Activated CD4-positive, CD25-positive, alpha-beta regulatory T cell (primary cell): ENCODE measurements around the gene GTF2B.
"Not testable (repeated sequence)": the region's sequence is repeated elsewhere in the genome, so short reads cannot be mapped to it uniquely, and the experiment has no call there.

Source experiments
- DNase-seq, 4 experiments: peaks; one replicate each; lab custom pipeline; 2025; lab: John Stamatoyannopoulos, UW

The GTF2B gene, protein sequence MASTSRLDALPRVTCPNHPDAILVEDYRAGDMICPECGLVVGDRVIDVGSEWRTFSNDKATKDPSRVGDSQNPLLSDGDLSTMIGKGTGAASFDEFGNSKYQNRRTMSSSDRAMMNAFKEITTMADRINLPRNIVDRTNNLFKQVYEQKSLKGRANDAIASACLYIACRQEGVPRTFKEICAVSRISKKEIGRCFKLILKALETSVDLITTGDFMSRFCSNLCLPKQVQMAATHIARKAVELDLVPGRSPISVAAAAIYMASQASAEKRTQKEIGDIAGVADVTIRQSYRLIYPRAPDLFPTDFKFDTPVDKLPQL

GRCh38 chr1:88891318-88891950, at the start of gene GTF2B:
GTF2B (minus strand) TSS chr1:88891567; CDS start chr1:88891499, 68 bp downstream.
- DNase-seq = peak; percentile 84 to 89 (median 87)

- not testable (repeated sequence) for DNase-seq
Measured at GRCh38 chr1:88938528-88938927, 47.2 kb upstream of the GTF2B start.

DNA sequence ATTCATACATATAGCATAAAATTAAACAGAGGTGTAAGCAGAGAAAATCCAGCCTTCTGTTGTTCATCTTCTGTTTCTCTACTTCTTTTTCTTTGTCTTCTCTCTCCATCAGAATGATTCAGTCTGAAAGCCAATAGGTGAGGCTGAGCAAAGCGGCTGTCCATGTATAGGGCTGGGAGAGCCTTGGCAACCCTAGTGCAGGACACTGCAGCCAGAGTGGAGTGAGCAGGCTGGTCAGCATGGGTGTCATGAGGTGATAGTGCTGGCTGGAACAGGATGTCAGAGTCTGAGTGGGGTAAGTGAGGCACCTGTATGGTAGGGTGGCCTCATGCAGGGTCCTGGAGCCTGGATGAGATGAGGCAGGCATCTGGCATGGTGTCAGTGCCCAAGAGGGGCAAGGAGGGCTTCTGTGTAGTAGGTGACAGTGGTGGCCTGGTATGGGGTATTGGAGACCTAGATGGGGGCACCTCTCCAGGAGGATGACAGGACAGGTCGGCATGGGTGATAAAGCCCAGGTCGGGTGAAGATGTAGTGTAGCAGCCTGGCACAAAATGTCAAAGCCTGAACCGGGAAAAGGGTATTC, 45.5 kb upstream of the GTF2B start:
- DNase-seq = no peak

DNA sequence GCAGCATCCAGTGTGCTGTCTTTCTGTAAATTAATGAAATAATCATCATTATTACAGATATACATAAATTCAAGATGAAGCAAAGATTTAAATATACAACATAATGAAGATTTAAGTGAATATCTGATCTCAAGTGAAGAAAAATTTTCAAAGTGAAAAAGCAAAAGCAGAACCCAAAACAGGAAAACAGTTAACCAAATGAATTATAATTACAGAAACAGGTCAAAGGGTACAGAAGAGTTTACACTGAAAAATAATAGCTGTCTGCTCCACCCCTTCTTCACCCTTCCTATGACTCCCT, 44.8 kb upstream of the GTF2B start:
- DNase-seq = no peak

DNA sequence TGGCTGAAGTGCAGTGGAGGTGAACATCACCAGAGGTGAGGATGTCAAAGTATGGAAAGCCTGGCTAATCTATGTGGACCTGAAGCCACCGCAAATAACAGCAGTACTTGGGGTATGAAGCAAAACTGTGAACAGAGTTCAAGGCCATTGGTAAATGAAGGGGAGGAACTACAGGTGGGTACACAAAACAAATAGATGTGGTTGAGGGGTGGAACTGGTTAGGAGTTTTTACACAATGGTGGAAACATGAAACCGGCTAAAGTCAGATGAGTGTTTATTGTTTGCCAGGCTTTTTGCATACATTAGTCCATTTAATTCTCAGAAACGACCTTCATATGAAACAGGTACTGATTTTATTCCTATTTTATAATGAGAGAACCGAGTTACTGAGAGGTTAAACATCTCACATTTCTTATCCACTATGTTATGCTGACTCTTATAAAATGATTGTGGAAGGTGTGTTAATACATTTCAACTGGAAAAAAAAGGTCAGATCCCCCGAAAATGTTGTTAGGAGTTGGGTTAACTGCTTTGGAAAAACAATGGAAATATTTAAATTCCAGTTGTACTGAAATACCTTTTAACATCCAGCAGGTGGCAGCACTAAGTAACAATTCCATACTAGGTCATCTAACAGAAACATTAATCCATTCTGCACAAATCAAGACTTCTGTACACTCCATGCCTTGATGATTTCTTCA, 44.3 kb upstream of the GTF2B start:
- no peak for DNase-seq

DNA sequence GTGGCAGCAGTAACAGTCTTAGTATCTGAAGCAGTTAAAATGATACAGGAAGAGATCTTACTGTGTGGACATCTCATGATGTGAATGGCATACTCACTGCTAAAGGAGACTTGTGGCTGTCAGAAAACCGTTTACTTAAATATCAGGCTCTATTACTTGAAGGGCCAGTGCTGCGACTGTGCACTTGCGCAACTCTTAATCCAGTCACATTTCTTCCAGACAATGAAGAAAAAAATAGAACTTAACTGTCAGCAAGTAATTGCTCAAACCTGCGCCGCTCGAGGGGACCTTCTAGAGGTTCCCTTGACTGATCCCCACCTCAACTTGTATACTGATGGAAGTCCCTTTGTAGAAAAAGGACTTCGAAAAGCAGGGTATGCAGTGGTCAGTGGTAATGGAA, 38.8 kb upstream of the GTF2B start:
- DNase-seq = not testable (repeated sequence)

GRCh38 chr1:88923224-88923623, 31.9 kb upstream of the GTF2B start:
- DNase-seq = no peak

DNA sequence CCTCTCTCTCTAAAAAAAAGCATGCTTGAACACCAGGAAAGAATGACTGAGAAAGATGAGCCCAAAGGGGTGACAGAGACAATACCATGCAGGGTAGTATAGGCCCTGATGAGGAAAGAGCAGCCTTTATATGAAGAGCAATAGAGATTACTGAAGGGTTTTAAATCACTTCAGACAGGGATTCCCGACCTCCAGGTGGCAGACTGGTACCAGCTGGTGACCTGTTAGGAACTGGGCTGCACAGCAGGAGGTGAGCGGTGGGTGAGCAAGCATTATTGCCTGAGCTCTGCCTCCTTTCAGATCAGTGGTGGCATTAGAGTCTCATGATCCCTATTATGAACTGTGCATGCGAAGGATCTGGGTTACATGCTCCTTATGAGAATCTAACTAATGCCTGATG, 30.8 kb upstream of the GTF2B start:
- DNase-seq = no peak

DNA sequence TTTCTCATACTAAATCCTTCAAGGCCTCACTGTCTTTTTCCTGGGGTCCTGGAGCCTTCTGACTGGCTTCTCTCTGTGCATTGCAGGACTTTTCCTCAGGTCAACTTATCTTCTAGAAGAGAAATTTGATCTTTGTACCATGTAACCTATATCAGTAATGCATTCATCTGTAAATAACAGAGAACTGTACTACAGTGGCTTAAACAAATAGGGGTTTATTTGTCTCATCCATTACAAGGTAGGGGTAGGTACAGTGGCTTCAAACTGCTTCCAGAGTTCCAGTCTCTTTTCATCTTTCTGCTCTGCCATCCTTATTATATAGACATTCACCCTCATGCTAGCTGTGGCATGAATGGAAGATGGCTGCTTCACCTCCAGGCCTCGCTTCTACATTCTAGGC, 29.5 kb upstream of the GTF2B start:
- DNase-seq = no peak

- DNase-seq = no peak
Measured at GRCh38 chr1:88917321-88918025, 26.1 kb upstream of the GTF2B start.

DNA sequence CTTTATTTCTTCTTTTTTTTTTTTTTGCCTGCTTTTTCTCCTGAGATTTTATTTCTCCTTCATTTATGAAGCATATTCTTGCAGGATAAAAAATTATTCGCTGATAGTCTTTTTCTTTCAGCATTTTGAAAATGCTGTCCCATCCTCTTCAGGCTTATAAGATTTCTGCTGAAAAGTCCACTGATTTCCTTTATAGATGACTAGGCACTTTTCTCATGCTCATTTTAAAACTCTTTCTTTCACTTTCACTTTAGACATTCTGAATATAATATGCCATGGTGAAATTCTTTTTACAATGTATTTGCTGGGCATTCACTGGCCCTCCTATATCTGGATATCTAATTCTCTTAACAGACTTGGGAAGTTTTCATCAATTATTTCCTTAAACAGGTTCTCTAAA, 25.5 kb upstream of the GTF2B start:
- no peak for DNase-seq

- DNase-seq = not testable (repeated sequence)
Measured at GRCh38 chr1:88911800-88912199, 20.4 kb upstream of the GTF2B start.

DNA sequence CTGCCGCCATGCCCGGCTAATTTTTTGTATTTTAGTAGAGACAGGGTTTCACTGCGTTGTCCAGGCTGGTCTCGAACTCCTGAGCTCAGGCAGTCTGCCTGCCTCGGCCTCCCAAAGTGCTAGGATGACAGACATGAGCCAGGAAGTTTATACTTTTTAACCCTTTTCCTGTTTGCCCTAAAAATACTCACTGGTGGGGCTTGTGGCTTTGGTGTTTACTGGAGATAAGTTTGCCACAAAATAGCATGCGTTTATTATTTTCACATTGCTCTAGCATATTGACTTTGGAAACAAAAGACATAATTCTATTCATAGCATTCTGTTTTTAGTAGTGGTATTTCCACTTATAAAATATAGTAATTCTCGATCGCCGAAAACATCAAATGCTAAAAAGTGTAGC, 19.8 kb upstream of the GTF2B start:
- no peak for DNase-seq

DNA sequence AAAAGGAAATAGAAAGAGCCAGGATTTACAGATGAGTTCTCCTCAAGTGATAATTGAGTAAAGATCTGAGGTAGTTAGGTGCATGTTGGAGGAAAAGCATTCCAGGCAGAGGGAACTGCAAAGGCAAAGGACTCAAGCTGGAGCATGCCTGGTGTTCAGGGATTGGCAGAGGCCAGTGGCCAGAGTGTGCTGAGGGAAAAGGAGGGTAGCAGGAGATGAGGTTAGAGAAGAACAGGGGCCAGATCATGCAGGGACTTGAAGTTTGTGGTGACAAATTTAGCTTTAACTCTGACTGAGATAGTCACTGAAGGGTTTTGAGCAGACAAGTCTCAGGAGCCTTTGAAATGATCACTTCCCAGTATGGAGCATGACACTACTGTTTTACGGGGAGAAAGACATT, 19.0 kb upstream of the GTF2B start:
- DNase-seq = no peak

DNA sequence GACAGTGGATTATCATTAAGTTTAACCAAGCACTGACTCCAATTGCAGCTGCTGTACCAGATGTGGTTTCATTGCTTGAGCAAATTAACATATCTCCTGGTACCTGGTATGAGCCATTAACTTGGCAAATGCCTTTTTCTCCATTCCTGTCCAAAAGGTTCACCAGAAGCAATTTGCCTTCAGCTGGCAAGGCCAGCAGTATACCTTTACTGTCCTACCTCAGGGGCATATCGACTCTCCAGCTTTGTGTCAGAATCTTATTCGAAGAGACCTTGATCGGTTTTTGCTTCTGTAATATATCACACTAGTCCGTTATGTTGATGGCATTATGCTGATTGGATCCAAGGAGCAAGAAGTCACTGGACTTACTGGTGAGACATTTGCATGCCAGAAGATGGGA, 9.5 kb upstream of the GTF2B start:
- no peak for DNase-seq

DNA sequence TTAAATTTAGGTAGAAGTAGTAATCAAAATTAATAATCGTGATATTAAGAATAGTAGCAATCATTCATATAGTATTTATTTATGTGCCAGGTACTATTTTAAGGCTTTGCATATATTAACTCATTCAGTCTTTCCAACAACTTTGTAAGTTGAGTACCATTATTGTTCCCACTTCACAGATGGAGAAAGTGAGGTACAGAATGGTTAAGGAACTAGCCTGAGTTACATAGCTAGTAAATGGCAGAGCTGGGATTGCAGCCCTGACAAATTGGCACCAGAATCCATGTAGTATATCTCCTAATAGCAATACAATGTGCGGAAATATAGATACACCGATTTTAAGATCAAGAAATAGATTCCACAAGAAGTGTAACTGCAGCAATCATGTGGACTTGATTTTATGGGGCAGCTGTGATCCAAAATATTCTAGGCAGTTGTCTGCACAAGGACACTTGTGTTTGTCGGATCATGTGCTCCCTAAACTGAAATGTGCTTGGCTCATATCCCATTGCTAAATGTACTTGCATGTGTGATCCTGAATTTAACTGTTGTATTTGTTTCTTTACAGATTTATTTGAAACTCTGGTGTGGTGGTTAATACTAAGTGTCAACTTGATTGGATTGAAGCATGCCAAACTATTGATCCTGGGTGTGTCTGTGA, 5.8 kb upstream of the GTF2B start:
- DNase-seq = no peak

DNA sequence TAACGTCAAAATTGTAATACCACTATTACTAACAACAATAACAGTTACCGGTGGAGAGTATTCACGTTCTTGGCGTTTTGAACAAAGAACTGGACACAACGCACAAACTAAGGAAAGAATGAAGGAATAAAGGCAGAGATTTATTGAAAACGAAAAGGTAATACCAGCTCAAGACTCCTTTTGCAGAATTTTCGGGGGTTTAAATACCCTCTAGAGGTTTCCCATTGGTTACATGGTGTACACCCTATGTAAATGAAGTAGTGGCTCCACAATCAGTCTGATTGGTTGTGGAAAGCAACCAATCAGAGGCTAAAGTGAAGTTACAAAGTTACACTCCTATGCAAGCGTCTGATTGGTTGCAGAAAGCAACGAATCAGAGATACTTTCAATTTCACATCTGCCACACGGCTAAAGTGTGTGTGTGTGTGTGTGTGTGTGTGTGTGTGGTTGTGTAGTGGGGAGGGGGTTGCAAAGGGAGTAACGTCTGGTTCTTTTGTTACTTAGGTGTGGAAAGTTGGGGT, 1.1 kb upstream of the GTF2B start:
- DNase-seq = no peak

GRCh38 chr1:88891951-88892340, 579 bp upstream of the GTF2B start:
- DNase-seq = no peak

- DNase-seq = no peak
Measured at GRCh38 chr1:88890791-88891317, 513 bp downstream of the GTF2B start.

- no peak for DNase-seq
Measured at GRCh38 chr1:88890131-88890530, 1.2 kb downstream of the GTF2B start.

DNA sequence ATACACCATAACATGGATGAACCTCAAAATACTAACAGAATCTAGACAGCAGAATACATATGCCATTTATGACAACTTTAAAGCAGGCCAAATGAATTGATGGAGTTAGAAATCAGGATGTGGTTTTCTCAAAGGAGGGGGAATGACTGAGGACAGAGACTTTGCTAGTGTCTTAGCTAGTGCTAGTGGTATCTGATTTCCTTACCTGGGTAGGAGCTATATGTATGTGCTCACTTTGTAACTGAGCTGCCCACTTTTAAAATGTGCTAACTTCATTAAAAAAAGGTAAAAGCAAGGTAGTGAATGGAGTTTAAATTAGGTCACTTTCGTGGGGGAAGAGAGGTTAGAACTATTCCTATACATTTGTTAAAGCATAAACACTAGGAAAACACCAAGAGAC, 2.6 kb downstream of the GTF2B start:
- DNase-seq = no peak
